AG08395 (cell line): ENCODE results near the gene DEPDC5.
A peak's percentile ranks its signal among the peaks of the same experiment; 100 is the strongest.
"Not testable (repeated sequence)": the region's sequence is repeated elsewhere in the genome, so short reads cannot be mapped to it uniquely, and the experiment has no call there.

ENCODE experiments used
- DNase-seq: peaks from one replicate; pipeline ENCODE4 v3.0.0; 2012; ENCODE audit warnings: mixed read lengths, low spot score

DEPDC5 gene

GRCh38 chr22:31753634-31754501 lies at the start of gene DEPDC5:
Gene DEPDC5 (plus strand): TSS chr22:31754019. CDS start chr22:31754922, 903 bp downstream.
- DNase-seq, result peak; percentile 97

- no peak for DNase-seq
These were observed 46.3 kb upstream of the DEPDC5 start for GRCh38 chr22:31707519-31707918.

GRCh38 chr22:31711226-31711625 lies 42.6 kb upstream of the DEPDC5 start:
- DNase-seq, result not testable (repeated sequence)

- DNase-seq, result no peak
These were observed 38.6 kb upstream of the DEPDC5 start for GRCh38 chr22:31715147-31715778.

- no peak for DNase-seq
These were observed 33.9 kb upstream of the DEPDC5 start for GRCh38 chr22:31719850-31720471.

- no peak for DNase-seq
These were observed 30.1 kb upstream of the DEPDC5 start for GRCh38 chr22:31723723-31724122.

GRCh38 chr22:31726692-31727091 lies 27.1 kb upstream of the DEPDC5 start:
- no peak for DNase-seq

GRCh38 chr22:31728857-31729256 lies 25.0 kb upstream of the DEPDC5 start:
- DNase-seq, result no peak

GRCh38 chr22:31730344-31730711 lies 23.5 kb upstream of the DEPDC5 start:
- DNase-seq, result no peak

- no peak for DNase-seq
These were observed 21.6 kb upstream of the DEPDC5 start for GRCh38 chr22:31732089-31732829.

GRCh38 chr22:31733580-31734079 lies 20.2 kb upstream of the DEPDC5 start:
- DNase-seq, result no peak

GRCh38 chr22:31734512-31734911 lies 19.3 kb upstream of the DEPDC5 start:
- peak; percentile 59 for DNase-seq

- no peak for DNase-seq
These were observed 17.4 kb upstream of the DEPDC5 start for GRCh38 chr22:31736458-31736857.

GRCh38 chr22:31737932-31738331 lies 15.9 kb upstream of the DEPDC5 start:
- DNase-seq, result no peak

- DNase-seq, result no peak
These were observed 15.3 kb upstream of the DEPDC5 start for GRCh38 chr22:31738566-31738965.

- no peak for DNase-seq
These were observed 14.0 kb upstream of the DEPDC5 start for GRCh38 chr22:31739795-31740201.

GRCh38 chr22:31740314-31740713 lies 13.5 kb upstream of the DEPDC5 start:
- DNase-seq, result not testable (repeated sequence)

- DNase-seq, result no peak
These were observed 11.7 kb upstream of the DEPDC5 start for GRCh38 chr22:31742115-31742514.

GRCh38 chr22:31742682-31743081 lies 11.1 kb upstream of the DEPDC5 start:
- DNase-seq, result no peak

- no peak for DNase-seq
These were observed 9.9 kb upstream of the DEPDC5 start for GRCh38 chr22:31743871-31744270.

- no peak for DNase-seq
These were observed 6.4 kb upstream of the DEPDC5 start for GRCh38 chr22:31747441-31747840.

- no peak for DNase-seq
These were observed 5.3 kb upstream of the DEPDC5 start for GRCh38 chr22:31748490-31748889.
